Measurements from ENCODE around the gene KCNV2.

Gene KCNV2

DNA sequence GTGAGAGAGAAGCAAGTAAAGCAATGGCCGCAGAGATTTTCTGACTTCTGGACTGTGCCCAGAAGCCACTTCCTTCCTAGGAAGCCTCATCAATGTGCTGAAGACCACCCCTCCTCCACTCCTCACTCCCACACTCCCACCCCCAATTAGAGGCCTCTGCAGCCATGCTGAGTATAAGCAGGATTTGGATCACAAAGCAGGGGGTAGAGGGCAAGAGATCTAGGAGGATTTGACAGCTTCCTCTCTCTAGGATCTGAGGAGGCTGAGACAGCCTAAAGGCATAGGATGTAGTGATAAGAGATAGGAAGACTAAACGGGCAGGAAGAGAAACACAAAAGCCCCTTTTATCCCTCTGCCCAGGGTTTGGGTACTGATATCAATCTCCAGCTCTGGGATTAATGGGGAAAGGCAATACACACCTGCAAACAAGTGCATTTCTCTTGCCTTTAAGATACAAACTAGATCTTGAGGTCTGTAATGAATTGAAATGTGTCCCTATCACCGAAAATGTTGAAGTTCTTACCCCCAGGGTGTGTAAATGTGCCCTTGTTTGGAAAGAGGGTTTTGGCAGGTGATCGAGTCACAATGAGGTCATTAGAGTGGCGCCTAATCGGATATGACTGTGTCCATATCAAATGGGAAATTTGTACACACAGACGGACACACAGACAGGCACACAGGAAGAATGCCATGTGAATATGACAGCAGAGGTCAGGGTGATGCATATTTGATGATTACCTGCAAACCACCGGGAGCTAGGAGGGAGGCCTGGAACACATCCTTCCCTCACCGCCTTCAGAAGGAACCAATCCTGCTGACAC, 28.5 kb downstream of the KCNV2 start:
- H3K4me3 ChIP-seq (ENCODE audit: low read depth, low read length), result no peak overlapping the region
- TF ChIP-seq, protein P1, sequence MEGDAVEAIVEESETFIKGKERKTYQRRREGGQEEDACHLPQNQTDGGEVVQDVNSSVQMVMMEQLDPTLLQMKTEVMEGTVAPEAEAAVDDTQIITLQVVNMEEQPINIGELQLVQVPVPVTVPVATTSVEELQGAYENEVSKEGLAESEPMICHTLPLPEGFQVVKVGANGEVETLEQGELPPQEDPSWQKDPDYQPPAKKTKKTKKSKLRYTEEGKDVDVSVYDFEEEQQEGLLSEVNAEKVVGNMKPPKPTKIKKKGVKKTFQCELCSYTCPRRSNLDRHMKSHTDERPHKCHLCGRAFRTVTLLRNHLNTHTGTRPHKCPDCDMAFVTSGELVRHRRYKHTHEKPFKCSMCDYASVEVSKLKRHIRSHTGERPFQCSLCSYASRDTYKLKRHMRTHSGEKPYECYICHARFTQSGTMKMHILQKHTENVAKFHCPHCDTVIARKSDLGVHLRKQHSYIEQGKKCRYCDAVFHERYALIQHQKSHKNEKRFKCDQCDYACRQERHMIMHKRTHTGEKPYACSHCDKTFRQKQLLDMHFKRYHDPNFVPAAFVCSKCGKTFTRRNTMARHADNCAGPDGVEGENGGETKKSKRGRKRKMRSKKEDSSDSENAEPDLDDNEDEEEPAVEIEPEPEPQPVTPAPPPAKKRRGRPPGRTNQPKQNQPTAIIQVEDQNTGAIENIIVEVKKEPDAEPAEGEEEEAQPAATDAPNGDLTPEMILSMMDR (IDR thresholded peaks at IDR 0.05; ENCODE audit: borderline replicate concordance, insufficient read depth, low read depth, low read length), result no peak

DNA sequence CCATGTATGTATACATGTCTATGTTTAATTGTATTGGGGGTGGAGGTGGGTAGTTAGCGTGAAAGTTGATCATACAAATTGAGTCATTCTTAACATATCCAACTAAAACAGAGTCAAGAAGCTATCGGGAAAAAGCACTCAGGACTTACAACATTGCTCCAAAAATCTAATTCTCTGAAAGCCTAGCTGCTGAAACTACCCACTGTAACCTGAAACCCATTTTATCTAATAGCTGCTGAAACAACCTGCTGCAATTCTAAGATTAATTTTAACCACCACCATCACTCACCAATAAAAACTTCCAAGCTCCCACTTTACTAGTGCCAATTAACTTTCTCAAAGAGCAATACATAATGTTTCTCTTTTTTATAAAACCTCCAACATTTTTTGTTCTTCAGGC, 32.2 kb downstream of the KCNV2 start:
- no peak overlapping the region for H3K4me3 ChIP-seq (ENCODE audit: low read depth, low read length)
- TF ChIP-seq, protein P1 (IDR thresholded peaks at IDR 0.05; ENCODE audit: borderline replicate concordance, insufficient read depth, low read depth, low read length), result no peak

DNA sequence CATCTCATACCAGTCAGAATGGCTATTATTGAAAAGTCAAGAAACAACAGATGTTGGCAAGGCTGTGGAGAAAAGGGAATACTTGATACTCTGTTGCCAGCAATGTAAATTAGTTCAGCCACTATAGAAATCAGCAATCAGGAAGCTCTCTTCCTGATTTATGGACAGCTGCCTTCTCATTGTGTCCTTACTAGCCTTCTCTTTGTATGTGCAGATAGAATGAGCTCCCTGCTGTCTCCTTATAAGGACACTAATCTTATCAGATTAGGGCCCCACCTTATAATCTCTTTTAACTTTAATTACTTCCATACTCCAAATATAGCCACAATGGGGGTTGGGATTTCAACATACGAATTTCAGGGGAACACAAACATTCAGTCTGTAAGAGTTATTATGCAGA, 38.0 kb downstream of the KCNV2 start:
- TF ChIP-seq, protein P1 (IDR thresholded peaks at IDR 0.05; ENCODE audit: borderline replicate concordance, insufficient read depth, low read depth, low read length), result no peak
- no peak overlapping the region for H3K4me3 ChIP-seq (ENCODE audit: low read depth, low read length)

DNA sequence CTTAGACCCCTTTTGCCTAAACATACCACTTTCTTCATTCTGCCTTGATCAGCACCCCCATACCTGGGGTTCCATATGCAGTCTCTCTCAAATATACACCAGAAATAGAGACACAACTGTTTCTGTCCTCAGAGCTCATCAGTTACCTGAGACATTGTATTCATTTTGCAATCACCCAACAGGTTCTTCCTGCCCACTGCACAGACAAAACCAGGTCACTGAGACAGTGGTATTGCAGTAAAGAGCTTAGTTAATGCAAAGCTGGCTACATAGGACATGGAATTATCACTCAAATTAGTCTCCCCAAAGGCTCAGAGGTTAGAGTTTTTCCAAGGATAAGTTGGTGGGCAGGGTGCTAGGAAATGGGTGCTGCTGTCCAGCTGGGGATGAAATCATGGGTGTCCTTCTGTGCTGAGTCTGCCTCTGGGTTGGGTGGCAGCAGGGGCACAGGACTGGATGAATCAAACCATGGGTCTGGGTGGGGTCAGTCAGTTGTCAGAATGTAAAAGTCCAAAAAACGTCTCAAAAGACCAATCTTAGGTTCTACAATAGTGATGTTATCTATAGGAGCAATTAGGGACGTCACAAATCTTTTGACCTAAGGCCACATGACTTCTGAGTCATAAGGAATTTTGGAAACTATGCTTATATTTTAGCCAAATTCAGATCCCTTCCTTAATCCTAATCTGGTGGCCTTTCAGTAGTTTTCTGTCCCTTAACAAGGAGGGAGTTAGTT, 41.0 kb downstream of the KCNV2 start:
- TF ChIP-seq, protein P1 (IDR thresholded peaks at IDR 0.05; ENCODE audit: borderline replicate concordance, insufficient read depth, low read depth, low read length), result no peak
- H3K4me3 ChIP-seq (ENCODE audit: low read depth, low read length), result no peak overlapping the region

DNA sequence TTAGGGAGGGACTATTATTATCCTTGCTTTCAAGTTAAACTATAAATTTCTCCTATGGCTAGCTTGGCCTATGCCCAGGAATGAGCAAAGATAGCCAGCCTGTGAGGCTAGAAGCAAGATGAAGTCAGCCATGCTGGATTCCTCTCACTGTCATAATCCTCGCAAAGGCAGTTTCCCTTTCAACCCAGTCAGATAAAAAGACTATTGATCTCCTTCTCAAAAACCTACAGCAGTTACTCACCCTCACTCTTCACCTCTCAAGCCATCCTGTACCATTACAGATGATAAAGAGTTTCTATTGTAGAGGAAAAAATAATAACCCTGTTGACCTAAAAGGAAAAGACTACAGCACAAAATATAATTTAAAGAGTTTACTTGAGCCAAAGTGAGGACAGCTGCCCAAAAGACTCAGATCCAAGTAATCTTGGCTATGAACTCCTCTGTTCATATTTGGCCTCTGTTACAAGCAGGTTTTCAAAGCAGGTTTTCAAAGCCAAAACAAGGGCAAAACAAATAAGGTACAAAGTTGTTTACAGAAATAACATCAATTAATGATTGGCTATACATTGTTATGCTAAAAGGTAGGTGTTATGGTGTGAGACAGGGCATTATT, 41.7 kb downstream of the KCNV2 start:
- TF ChIP-seq, protein P1 (IDR thresholded peaks at IDR 0.05; ENCODE audit: borderline replicate concordance, insufficient read depth, low read depth, low read length), result no peak

DNA sequence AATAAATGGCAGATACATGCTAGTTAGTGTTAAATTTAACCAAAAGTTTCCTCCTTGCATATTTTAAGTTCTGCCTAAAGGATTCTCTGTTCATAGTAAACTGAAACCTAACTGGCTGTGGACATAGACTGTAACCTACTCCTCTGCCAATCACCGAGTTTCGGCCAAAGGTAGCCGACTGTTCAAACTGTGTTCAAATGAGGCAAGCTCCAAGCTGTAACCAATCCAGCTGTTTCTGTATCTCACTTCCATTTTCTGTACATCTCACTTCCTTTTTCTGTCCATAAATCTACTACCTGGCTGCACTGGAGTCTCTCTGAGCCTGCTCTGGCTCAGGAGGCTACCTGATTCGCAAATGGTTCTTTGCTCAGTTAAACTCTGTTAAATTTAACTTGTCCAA, 44.1 kb downstream of the KCNV2 start:
- TF ChIP-seq, protein P1 (IDR thresholded peaks at IDR 0.05; ENCODE audit: borderline replicate concordance, insufficient read depth, low read depth, low read length), result no peak
- H3K4me3 ChIP-seq (ENCODE audit: low read depth, low read length), result no peak overlapping the region

More for the DNA sequence above, 41.7 kb downstream of the KCNV2 start:
- no peak overlapping the region for H3K4me3 ChIP-seq (ENCODE audit: low read depth, low read length)
